Prostate gland (tissue), 2 donors: Measurements from ENCODE around the gene TMEM41B. TPM values are rescaled to one million over a fixed set of nuclear protein-coding genes. Genes with fewer than 3 reads are reported as not detected.
"Not testable (repeated sequence)": the region's sequence is repeated elsewhere in the genome, so short reads cannot be mapped to it uniquely, and the experiment has no call there.

ENCODE experiments used
- DNase-seq: peaks from one replicate; pipeline ENCODE4 v3.0.0-alpha.2; 2019; ENCODE audit warnings: low spot score
- H3K27ac ChIP-seq, 2 donors: fragments of 200-600 bp; sonication (generic); 2 replicates each; pipeline ENCODE4 v1.5.1; 2017 to 2019
- H3K27me3 ChIP-seq: fragments of 200-600 bp; sonication (generic); replicated peaks from 2 replicates; pipeline ENCODE4 v1.5.1; 2019; ENCODE audit not compliant: insufficient read depth
- H3K36me3 ChIP-seq, 2 donors: fragments of 200-600 bp; sonication (generic); 1 replicate in 1 of 2; 2 replicates in 1 of 2; pipeline versions ENCODE4 v1.5.1 to v1.8.1; 2017 to 2019
- H3K4me1 ChIP-seq: fragments of 200-600 bp; sonication (generic); replicated peaks from 2 replicates; pipeline ENCODE4 v1.5.1; 2019
- H3K4me3 ChIP-seq, 2 donors: fragments of 200-600 bp; sonication (generic); 2 replicates each; pipeline ENCODE4 v1.5.1; 2017 to 2019
- H3K9me3 ChIP-seq: fragments of 200-600 bp; sonication (generic); 2 replicates; pipeline ENCODE4 v1.5.1; 2017
- CTCF ChIP-seq, 4 experiments: fragments of 200-600 bp in 2 of 4; fragments of 450-650 bp in 2 of 4; sonication (generic) in 2 of 4; IDR thresholded peaks; 1 replicate in 3 of 4; 2 replicates in 1 of 4; pipeline ENCODE4 v1.5.1; 2016 to 2019; ENCODE audit warnings: antibody characterized with exemption in 4 of 4, mild to moderate bottlenecking in 2 of 4, moderate library complexity in 2 of 4
- POLR2A ChIP-seq: fragments of 450-650 bp; IDR thresholded peaks from one replicate; pipeline ENCODE4 v1.6.1; 2016; ENCODE audit warnings: antibody characterized with exemption, mild to moderate bottlenecking
- POLR2AphosphoS5 ChIP-seq: sonication (generic); formaldehyde crosslinking; IDR thresholded peaks from one replicate; pipeline ENCODE4 v1.6.1; 2017; ENCODE audit warnings: antibody characterized with exemption
- WGBS: methylation state at CpG from one replicate; pipeline ENCODE4 v1.1.5; 2018; 5-methylcytosine and 5-hydroxymethylcytosine counted together
- intact Hi-C: fragments of 100-400 bp; cut with DNase I; formaldehyde crosslinking; loops from one replicate; pipeline ENCODE4 v1.14.2; 2022
- total RNA-seq, 2 donors: library from RNA; depleted of rRNA; stranded (reverse); fragments of >200 nt; gene quantifications; one replicate each; pipeline ENCODE4 v1.1.0, GENCODE V29; 2016

TMEM41B gene
- total RNA-seq, 2 donors from 2014 or later, result 29.9 to 54.6 TPM

- H3K9me3 ChIP-seq, result no peaks in the 10 kb centered on the region
- no peak overlapping the region for H3K27ac ChIP-seq
- no peaks in the 10 kb centered on the region for H3K27me3 ChIP-seq
- no peaks in the 10 kb centered on the region for H3K4me1 ChIP-seq
- DNase-seq, result no peak
- H3K4me3 ChIP-seq, result no peak overlapping the region
- intact Hi-C loops, result no loop called here
- H3K36me3 ChIP-seq, result no peaks in the 10 kb centered on the region
- 63% methylated on average over 4 of the region's 4 CpGs for WGBS
- no peak for TF ChIP-seq POLR2A
- no peak for TF ChIP-seq POLR2AphosphoS5
- no peak for TF ChIP-seq CTCF (IDR thresholded peaks at IDR 0.05)
Measured at GRCh38 chr11:9259981-9260837, 54.2 kb downstream of the TMEM41B start.

- WGBS, result 90% methylated on average over 4 of the region's 4 CpGs
- H3K27me3 ChIP-seq, H3K27ac ChIP-seq, intact Hi-C loops, DNase-seq, H3K9me3 ChIP-seq, H3K36me3 ChIP-seq, H3K4me1 ChIP-seq, H3K4me3 ChIP-seq: not testable (repeated sequence)
Measured at GRCh38 chr11:9258279-9258678, 56.1 kb downstream of the TMEM41B start.

GRCh38 chr11:9254416-9254815, 60.0 kb downstream of the TMEM41B start:
- Histone ChIP-seq H3K36me3 (no peaks in the 10 kb centered on the region), H3K27ac (no peak overlapping the region), H3K9me3 (no peaks in the 10 kb centered on the region), H3K27me3 (no peaks in the 10 kb centered on the region), H3K4me3 (no peak overlapping the region), H3K4me1 (no peaks in the 10 kb centered on the region)
- DNase-seq, result no peak
- intact Hi-C loops, result no loop called here
- TF ChIP-seq POLR2AphosphoS5 (no peak), POLR2A (no peak), CTCF (IDR thresholded peaks at IDR 0.05) (no peak)
- WGBS, result 49% methylated on average over 3 of the region's 3 CpGs

GRCh38 chr11:9253086-9253485, 61.3 kb downstream of the TMEM41B start:
- intact Hi-C loops, result no loop called here
- peak overlapping the region in 1 of 2 donors; percentile 12 for H3K27ac ChIP-seq
- DNase-seq, result peak; percentile 13

GRCh38 chr11:9251311-9251710, 63.1 kb downstream of the TMEM41B start:
- intact Hi-C loops, result no loop called here

More at GRCh38 chr11:9253086-9253485, 61.3 kb downstream of the TMEM41B start:
- Histone ChIP-seq H3K4me3 (no peak overlapping the region), H3K36me3 (no peaks in the 10 kb centered on the region), H3K27me3 (no peaks in the 10 kb centered on the region), H3K9me3 (no peaks in the 10 kb centered on the region), H3K4me1 (no peaks in the 10 kb centered on the region)
- WGBS, result 41% methylated on average over 3 of the region's 3 CpGs
- no peak for TF ChIP-seq POLR2A
- no peak for TF ChIP-seq CTCF (IDR thresholded peaks at IDR 0.05)
- peak; percentile 49 for TF ChIP-seq POLR2AphosphoS5

More at GRCh38 chr11:9251311-9251710, 63.1 kb downstream of the TMEM41B start:
- no peaks in the 10 kb centered on the region for H3K27me3 ChIP-seq
- H3K4me1 ChIP-seq, result no peaks in the 10 kb centered on the region
- no peak overlapping the region for H3K27ac ChIP-seq
- H3K9me3 ChIP-seq, result no peaks in the 10 kb centered on the region
- 72% methylated on average over 3 of the region's 3 CpGs for WGBS
- H3K4me3 ChIP-seq, result no peak overlapping the region
- H3K36me3 ChIP-seq, result no peaks in the 10 kb centered on the region
- TF ChIP-seq POLR2A (no peak), POLR2AphosphoS5 (no peak), CTCF (IDR thresholded peaks at IDR 0.05) (no peak)
- no peak for DNase-seq
